Omental fat pad (tissue), 4 donors: ENCODE measurements around the gene ARHGAP42. TPM values are rescaled to one million over a fixed set of nuclear protein-coding genes. Genes with fewer than 3 reads are reported as not detected.

Experiments
- ATAC-seq: fragments of 150-250 bp; one replicate; pipeline ENCODE4 v1.9.1; 2016; ENCODE audit warnings: mild to moderate bottlenecking, moderate library complexity; ENCODE audit not compliant: low FRiP score
- DNase-seq: peaks from one replicate; pipeline ENCODE4 v3.0.0-alpha.2; 2019; ENCODE audit warnings: low spot score
- CTCF ChIP-seq, 3 donors: fragments of 450-650 bp; IDR thresholded peaks; one replicate each; pipeline ENCODE4 v1.5.1; 2016 to 2017; ENCODE audit warnings: antibody characterized with exemption in 3 of 3, mild to moderate bottlenecking in 3 of 3, moderate library complexity in 2 of 3
- total RNA-seq, 4 donors: library from RNA; depleted of rRNA; stranded (reverse); fragments of >200 nt; gene quantifications; one replicate each; pipeline ENCODE4 v1.1.0, GENCODE V29; 2016

The ARHGAP42 gene
- total RNA-seq, 4 donors from 2014 or later, result 9.6 to 47.4 (median 15.7) TPM

GRCh38 chr11:100671471-100671870 is 15.6 kb upstream of the ARHGAP42 start:
- ATAC-seq (no peak), DNase-seq (no peak)
- no peak for TF ChIP-seq CTCF (IDR thresholded peaks at IDR 0.05)

- ATAC-seq (no peak), DNase-seq (no peak)
- TF ChIP-seq CTCF (IDR thresholded peaks at IDR 0.05), result no peak
Measured at GRCh38 chr11:100672498-100673033, 14.5 kb upstream of the ARHGAP42 start.

- no peak for DNase-seq
- TF ChIP-seq CTCF (IDR thresholded peaks at IDR 0.05), result no peak
Measured at GRCh38 chr11:100673063-100673462, 14.0 kb upstream of the ARHGAP42 start.

GRCh38 chr11:100674212-100674611 is 12.9 kb upstream of the ARHGAP42 start:
- DNase-seq, result no peak
- ATAC-seq, result no peak

More at GRCh38 chr11:100673063-100673462, 14.0 kb upstream of the ARHGAP42 start:
- no peak for ATAC-seq

GRCh38 chr11:100675115-100675650 is 11.9 kb upstream of the ARHGAP42 start:
- no peak for DNase-seq
- TF ChIP-seq CTCF (IDR thresholded peaks at IDR 0.05), result no peak
- no peak for ATAC-seq

More at GRCh38 chr11:100674212-100674611, 12.9 kb upstream of the ARHGAP42 start:
- no peak for TF ChIP-seq CTCF (IDR thresholded peaks at IDR 0.05)

GRCh38 chr11:100676901-100677300 is 10.2 kb upstream of the ARHGAP42 start:
- TF ChIP-seq CTCF (IDR thresholded peaks at IDR 0.05), result no peak
- no peak for ATAC-seq

GRCh38 chr11:100677796-100678195 is 9.3 kb upstream of the ARHGAP42 start:
- no peak for TF ChIP-seq CTCF (IDR thresholded peaks at IDR 0.05)
- ATAC-seq (no peak), DNase-seq (no peak)

More at GRCh38 chr11:100676901-100677300, 10.2 kb upstream of the ARHGAP42 start:
- DNase-seq, result no peak
